ENCODE data around the gene MIA. TPM values are rescaled to one million over a fixed set of nuclear protein-coding genes. Genes with fewer than 3 reads are reported as not detected.
A peak's percentile ranks its signal among the peaks of the same experiment; 100 is the strongest.

MIA gene
- polyA plus RNA-seq, 1 donor from 2014 or later, result not detected

DNA sequence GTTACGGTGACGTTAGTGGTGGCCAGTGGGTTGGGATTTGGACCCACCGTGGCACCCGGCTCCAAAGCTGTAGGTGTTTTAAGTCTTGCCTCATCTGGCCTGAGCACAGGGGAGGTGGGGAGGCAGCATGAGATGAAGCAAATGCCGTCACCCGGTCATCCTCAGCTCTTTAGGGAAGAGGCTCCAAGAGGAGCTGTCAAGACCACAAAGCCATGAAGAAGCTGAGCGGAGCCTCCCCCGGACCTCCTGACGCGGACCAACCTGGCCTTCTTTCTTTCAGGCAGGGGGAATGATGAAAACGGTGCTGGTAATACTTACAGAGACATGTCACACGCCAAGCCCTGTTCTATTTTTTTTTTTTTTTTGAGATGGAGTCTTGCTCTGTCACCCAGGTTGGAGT, 32.4 kb upstream of the MIA start:
- H3K9me3 Mint-ChIP-seq, result no peaks in the 10 kb centered on the region
- H3K27ac Mint-ChIP-seq, result peak overlapping the region in 1 of 3 donors; percentile 13
- H3K4me3 Mint-ChIP-seq, result no peak overlapping the region
- no peaks in the 10 kb centered on the region for H3K27me3 Mint-ChIP-seq
- peaks cover 0 to 4% (median 1%) of the 10 kb centered on the region in 3 donors for H3K4me1 Mint-ChIP-seq
- peaks cover 5% of the 10 kb centered on the region for H3K36me3 Mint-ChIP-seq

DNA sequence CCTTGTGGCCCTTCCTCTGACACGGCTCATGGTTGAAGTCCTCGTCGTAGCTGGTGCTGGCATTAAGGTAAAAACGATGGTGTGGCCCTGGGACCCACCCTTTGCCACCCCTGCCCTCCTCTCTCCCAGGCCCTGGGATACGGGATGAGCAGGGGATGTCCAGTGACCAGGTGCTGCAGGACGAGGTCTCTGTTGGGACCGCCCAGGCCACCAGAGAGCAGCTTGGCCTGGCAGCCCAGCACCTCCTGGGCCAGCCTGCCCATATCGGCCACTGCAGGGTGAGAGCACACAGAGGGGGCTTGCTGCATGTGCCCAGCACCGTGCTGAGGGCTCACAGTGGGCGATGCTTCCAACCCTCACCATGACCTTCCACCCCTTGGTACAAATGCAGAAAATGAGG, 31.4 kb upstream of the MIA start:
- no peaks in the 10 kb centered on the region for H3K27me3 Mint-ChIP-seq
- peaks cover 3% of the 10 kb centered on the region for H3K36me3 Mint-ChIP-seq
- peaks cover 4 to 5% (median 5%) of the 10 kb centered on the region in 3 donors for H3K4me1 Mint-ChIP-seq
- no peak overlapping the region for H3K4me3 Mint-ChIP-seq
- no peaks in the 10 kb centered on the region for H3K9me3 Mint-ChIP-seq
- no peak overlapping the region for H3K27ac Mint-ChIP-seq

DNA sequence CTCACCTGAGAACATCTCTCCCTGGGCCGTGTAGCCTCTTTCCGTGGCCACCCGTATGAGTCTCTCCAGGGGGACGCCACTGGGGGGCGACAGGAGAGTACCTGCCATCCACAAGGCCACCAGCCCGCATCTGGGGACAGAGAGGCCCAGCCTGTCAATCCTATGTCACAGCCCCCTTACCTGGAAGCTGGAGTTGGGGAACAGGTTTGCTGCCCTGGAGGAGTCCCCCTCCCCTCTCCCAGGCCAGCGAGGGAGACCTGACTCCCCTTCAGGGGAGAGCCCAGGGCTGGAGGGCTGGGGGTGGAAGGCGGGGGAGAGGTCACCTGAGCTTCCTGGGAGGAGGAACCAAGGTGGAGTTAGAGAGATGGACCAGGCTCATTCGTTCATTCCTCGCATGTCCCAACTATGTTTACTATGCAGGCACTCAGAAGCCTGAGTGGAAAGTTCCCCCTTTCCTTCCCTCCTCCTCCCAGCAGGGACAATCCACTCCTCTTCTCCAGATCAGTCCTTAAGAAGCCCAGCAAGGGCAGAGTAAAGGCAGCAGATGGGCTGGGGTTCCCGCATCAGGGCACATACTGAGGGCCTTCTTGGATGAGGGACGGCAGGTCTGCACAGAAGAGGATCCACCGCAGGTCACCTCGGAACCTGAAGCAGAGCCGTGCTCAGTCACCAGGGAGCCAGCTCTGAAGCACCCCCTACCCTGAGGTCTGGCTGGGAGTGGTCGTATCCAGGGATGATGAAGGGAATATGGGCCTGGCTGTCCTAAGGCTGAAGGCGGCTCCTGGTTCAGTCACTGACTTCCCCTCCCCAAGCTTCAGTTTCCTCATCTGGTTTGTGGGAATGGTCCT, 30.5 kb upstream of the MIA start:
- H3K4me3 Mint-ChIP-seq, result no peak overlapping the region

DNA sequence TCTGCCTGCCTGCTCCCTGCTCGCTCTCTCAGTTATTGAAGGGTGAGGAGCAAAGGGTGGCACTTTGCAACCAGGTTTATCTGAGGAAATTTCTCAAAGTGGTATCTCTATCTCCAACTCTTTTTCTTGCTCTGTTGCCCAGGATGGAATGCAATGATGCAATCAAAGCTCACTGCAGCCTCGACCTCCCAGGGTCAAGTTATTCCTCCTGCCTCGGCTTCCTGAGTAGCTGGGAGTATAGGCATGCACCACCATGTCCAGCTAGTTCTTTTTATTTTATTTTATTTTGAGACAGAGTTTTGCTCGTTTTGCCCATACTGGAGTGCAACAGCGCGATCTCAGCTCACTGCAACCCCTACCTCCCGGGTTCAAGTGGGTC, 29.9 kb upstream of the MIA start:
- peaks cover 3% of the 10 kb centered on the region for H3K36me3 Mint-ChIP-seq
- peaks cover 10 to 14% (median 12%) of the 10 kb centered on the region in 3 donors for H3K4me1 Mint-ChIP-seq
- H3K27ac Mint-ChIP-seq, result peak overlapping the region in 1 of 3 donors; percentile 31
- H3K4me3 Mint-ChIP-seq, result no peak overlapping the region
- H3K9me3 Mint-ChIP-seq, result no peaks in the 10 kb centered on the region
- H3K27me3 Mint-ChIP-seq, result no peaks in the 10 kb centered on the region

More for the DNA sequence above, 30.5 kb upstream of the MIA start:
- Mint-ChIP-seq H3K27me3 (no peaks in the 10 kb centered on the region), H3K9me3 (no peaks in the 10 kb centered on the region), H3K36me3 (peaks cover 3% of the 10 kb centered on the region), H3K4me1 (peaks cover 7 to 12% (median 8%) of the 10 kb centered on the region in 3 donors), H3K27ac (peak overlapping the region in 1 of 3 donors; percentile 31)

DNA sequence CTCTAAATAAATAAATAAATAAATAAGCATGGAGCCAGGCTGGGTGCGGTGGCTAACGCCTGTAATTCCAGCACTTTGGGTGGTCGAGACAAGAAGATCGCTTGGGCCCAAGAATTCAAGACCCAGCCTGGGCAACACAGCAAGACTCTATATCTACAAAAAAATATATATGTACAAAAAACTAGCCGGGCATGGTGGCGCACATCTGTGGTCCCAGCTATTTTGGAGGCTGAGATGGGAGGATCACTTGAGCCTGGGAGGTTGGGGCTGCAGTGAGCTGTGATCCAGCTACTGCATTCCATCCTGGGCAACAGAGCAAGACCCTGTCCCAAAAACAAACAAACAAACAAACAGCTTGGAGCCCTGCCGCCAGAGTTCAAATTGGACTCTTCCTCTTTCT, 27.8 kb upstream of the MIA start:
- no peaks in the 10 kb centered on the region for H3K9me3 Mint-ChIP-seq
- peak overlapping the region in 1 of 3 donors; percentile 92 for H3K27ac Mint-ChIP-seq
- no peak overlapping the region for H3K4me3 Mint-ChIP-seq
- peaks cover 13 to 15% (median 13%) of the 10 kb centered on the region in 3 donors for H3K4me1 Mint-ChIP-seq
- H3K27me3 Mint-ChIP-seq, result no peaks in the 10 kb centered on the region
- peaks cover under 1% of the 10 kb centered on the region for H3K36me3 Mint-ChIP-seq

DNA sequence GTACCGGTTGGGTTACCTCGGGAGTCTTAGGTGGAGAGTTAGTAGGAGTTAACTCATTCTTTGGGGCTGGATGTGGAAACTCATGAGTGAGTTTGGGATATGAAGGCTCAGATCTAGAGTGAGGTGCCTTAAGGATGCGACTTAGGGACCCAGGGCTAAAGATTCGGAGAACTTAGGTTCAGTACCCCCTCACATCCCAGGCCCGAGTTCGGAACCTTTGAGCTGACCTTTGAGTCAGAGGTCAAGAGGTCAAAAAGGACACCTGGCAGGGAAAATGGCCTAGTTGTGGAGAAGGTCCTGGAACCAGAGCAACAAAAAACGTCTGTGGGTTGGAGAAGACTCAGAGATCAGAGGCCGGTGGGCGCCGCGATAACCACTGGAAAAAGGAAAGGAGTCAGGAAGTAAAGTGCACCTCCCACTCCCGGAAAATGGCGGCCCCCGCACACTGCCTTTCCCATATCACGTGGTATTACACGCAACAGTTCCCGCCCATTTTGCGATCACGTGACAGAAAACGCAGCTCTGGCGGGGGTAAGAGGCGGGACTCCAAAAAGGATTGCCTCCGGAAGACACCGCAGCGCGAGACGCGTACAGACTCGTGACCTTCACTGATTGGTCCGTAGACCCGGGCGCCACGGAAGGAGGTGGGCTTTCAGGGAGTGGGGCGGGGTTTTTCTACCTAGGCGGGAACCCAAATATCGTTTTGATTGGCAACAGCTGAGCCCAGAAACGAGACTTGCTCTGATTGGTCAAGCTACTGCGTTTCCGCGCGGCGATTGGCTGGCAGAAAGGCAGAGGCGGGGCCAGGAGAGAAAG, 25.1 kb upstream of the MIA start, which contains the start of gene ACTMAP:
Gene ACTMAP (minus strand): TSS at position 420 of the 816 bp plus-strand sequence. CDS start 674 bp downstream, outside the sequence.
- Mint-ChIP-seq H3K27ac (peak within 1 kb of the TSS; percentile 92 to 99 (median 98)), H3K36me3 (peaks cover 3% of the 10 kb centered on the region), H3K9me3 (no peaks in the 10 kb centered on the region), H3K4me3 (peak within 1 kb of the TSS; percentile 96 to 99 (median 98)), H3K4me1 (peaks cover 25 to 27% (median 25%) of the 10 kb centered on the region in 3 donors), H3K27me3 (no peaks in the 10 kb centered on the region)

DNA sequence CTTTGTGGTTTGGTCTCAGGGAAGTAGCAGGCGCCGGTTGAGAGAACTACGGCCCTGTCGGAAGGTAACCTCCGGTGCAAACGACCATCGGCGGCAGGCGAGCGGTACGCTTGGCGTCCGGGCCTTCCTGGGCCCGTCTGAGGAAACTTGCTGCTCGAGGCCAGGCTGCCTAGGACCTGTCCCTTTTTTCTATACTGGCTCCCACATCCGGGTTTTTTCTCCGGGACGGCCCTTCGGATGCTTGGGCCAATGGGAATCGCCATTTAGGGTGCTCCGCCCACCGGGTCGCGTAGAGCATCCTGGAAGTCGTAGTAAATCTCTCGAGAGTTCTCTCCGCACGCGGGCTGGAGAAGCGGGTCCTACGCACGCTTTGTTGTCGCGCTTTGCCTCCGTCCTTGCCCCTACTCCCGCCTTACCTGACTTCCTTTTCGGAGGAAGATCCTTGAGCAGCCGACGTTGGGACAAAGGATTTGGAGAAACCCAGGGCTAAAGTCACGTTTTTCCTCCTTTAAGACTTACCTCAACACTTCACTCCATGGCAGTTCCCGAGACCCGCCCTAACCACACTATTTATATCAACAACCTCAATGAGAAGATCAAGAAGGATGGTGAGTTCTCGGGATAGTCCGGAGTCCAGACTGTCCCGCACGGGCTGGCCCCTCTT, 24.3 kb upstream of the MIA start, which contains the start of gene SNRPA:
Gene SNRPA (plus strand): TSS at position 330 of the 664 bp plus-strand sequence. CDS start 206 bp downstream, at position 536.
- Mint-ChIP-seq H3K4me3 (peak within 1 kb of the TSS; percentile 96 to 99 (median 98)), H3K36me3 (peaks cover 3% of the 10 kb centered on the region), H3K27me3 (no peaks in the 10 kb centered on the region), H3K27ac (peak within 1 kb of the TSS; percentile 92 to 99 (median 98)), H3K4me1 (peaks cover 25 to 32% (median 30%) of the 10 kb centered on the region in 3 donors), H3K9me3 (no peaks in the 10 kb centered on the region)

DNA sequence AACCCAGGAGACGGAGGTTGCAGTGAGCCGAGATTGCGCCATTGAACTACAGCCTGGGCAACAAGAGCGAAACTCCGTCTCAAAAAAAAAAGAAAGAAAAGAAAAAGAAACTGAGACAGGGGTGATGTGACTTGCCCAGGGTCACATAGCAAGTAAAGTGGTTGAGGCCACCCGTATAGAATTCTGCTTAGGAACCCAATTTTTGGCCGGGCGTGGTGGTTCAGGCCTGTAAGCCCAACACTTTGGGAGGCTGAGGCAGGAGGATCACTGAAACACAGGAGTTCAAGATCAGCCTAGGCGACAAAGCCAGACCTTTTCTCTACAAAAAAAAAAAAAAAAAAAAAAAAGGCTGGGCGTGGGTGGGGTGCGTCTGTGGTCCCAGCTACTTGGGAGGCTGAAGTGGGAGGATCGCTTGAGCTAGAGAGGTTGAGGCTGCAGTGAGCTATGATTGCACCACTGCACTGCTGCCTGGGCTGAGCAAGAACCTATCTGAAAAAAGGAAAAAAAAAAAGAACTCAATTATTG, 23.0 kb upstream of the MIA start:
- Mint-ChIP-seq H3K9me3 (no peaks in the 10 kb centered on the region), H3K4me3 (peak overlapping the region; percentile 96 to 99 (median 98)), H3K27me3 (no peaks in the 10 kb centered on the region), H3K36me3 (peaks cover 6% of the 10 kb centered on the region), H3K4me1 (peaks cover 32 to 39% (median 38%) of the 10 kb centered on the region in 3 donors), H3K27ac (peak overlapping the region; percentile 67 to 92 (median 69))

DNA sequence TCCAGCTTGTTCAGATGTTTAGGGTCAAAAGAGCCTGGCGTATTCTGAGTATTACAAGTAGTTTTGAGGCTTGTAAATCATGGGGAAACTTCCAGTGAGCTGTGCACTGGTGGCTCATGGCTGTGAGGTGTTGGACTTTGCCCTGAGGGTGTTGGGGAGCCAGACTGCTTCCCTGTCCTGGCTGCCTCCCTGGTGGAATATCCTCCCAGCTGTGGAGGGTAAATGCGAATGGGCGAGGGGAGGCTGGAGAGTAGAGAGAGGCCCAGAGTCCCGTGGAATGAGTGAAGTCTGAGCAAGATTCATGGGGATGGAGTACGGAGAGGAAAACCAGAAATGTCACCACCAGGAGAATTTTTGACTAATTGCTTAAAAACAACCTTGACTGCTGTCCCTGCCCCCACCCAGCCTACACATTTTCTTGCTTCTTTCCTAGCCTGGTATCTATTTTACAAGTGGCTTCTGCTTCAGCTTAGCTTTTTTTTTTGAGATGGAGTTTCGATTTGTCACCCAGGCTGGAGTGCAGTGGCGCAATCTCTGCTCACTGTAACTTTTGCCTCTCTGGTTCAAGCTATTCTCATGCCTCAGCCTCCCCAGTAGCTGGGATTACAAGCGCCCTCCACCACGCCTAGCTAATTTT, 20.6 kb upstream of the MIA start:
- Mint-ChIP-seq H3K4me1 (peaks cover 30 to 37% (median 31%) of the 10 kb centered on the region in 3 donors), H3K27ac (peak overlapping the region; percentile 82 to 98 (median 84)), H3K4me3 (peak overlapping the region; percentile 69 to 94 (median 92)), H3K27me3 (no peaks in the 10 kb centered on the region), H3K9me3 (no peaks in the 10 kb centered on the region), H3K36me3 (peaks cover 8% of the 10 kb centered on the region)

DNA sequence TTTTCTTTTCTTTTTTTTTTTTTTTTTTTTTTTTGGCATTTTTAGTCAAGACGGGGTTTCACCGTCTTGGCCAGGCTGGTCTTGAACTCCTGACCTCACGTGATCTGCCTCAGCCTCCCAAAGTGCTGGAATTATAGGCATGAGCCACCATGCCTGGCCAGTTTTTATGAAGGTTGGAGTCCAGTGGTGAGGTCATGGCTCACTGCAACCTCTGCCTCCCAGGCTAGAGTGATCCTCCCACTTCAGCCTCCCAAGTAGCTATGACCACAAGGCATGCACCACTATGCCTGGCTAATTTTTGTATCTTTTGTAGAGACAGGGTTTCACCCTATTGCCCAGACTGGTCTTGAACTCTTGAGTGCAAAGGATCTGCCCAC, 20.1 kb upstream of the MIA start:
- H3K27me3 Mint-ChIP-seq, result no peaks in the 10 kb centered on the region
- H3K4me1 Mint-ChIP-seq, result peaks cover 28 to 34% (median 30%) of the 10 kb centered on the region in 3 donors
- H3K36me3 Mint-ChIP-seq, result peaks cover 8% of the 10 kb centered on the region
- no peaks in the 10 kb centered on the region for H3K9me3 Mint-ChIP-seq
- H3K4me3 Mint-ChIP-seq, result peak overlapping the region in 3 of 4 donors; percentile 44 to 94 (median 93)
- peak overlapping the region in 2 of 3 donors; percentile 82 to 98 for H3K27ac Mint-ChIP-seq

DNA sequence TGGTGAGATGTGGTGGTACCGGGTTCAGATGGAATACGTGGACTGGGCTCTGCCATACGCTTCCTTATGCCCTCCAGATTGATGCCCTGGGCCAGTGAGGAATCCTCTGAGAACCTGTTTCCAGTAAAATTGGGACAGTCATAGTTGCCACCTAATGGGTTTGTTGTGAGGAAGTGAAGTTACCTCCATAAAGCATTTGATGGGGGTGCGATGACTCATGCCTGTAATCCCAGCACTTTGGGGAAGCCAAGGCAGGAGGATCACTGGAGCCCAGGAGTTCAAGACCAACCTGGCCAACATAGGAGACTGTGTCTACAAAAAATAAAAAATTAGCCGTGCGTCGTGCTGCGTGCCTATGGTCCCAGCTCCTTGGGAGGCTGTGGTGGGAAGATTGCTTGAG, 19.5 kb upstream of the MIA start:
- peaks cover 8% of the 10 kb centered on the region for H3K36me3 Mint-ChIP-seq
- peak overlapping the region in 3 of 4 donors; percentile 30 to 87 (median 81) for H3K4me3 Mint-ChIP-seq
- peaks cover 25 to 33% (median 29%) of the 10 kb centered on the region in 3 donors for H3K4me1 Mint-ChIP-seq

DNA sequence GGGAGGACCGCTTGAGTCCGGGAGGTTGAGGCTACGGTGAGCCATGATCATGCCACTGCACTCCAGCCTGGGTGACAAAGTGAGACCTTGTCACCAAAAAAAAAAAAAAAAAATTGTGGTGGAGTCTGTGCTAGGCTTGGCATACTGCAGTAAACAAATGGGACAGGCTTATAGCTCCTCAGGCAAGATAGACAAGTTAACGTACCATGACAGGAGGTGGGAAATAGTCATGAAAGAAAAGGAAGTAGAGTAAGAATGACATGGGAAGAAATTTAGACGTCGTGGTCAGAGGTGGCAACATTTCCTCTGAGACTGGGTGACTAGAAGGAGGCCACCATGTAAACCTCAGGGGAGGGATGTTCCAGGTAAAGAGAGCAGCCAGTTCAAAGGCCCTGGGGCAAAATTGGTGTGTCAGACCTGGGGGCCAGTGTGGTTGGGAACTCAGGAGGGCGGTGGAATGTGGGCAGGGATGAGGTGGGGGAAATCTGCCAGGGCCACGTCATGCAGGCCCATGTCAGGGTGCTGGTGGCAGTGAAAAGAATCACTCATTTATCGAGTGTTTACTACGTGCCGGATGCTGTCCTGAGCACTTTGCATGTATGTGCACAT, 18.7 kb upstream of the MIA start:
- Mint-ChIP-seq H3K4me1 (peaks cover 25 to 34% (median 29%) of the 10 kb centered on the region in 3 donors), H3K27me3 (no peaks in the 10 kb centered on the region), H3K36me3 (peaks cover 8% of the 10 kb centered on the region), H3K4me3 (peak overlapping the region in 3 of 4 donors; percentile 70 to 77 (median 73)), H3K27ac (peak overlapping the region; percentile 31 to 89 (median 74)), H3K9me3 (no peaks in the 10 kb centered on the region)

More for the DNA sequence above, 19.5 kb upstream of the MIA start:
- H3K27me3 Mint-ChIP-seq, result no peaks in the 10 kb centered on the region
- peak overlapping the region in 2 of 3 donors; percentile 8 to 82 for H3K27ac Mint-ChIP-seq
- no peaks in the 10 kb centered on the region for H3K9me3 Mint-ChIP-seq

DNA sequence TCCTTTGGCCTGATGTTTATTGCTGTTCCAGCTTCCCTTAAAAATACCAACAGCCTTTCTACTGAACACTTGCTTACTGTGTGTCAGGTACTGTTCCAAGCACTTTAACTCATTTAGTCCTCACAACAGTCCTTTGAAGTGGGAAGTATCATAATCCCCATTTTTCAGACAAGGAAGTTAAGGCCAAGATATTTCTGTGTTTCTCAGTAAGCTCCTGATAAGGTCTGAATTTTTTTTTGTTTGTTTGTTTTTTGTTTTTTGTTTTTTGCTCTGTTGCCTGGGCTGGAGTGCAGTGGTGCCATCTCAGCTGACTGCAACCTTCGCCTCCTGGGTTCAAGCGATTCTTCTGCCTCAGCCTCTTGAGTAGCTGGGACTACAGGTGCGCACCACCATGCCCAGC, 16.8 kb upstream of the MIA start:
- Mint-ChIP-seq H3K36me3 (peaks cover 11% of the 10 kb centered on the region), H3K4me1 (peaks cover 19 to 34% (median 27%) of the 10 kb centered on the region in 3 donors), H3K27me3 (no peaks in the 10 kb centered on the region), H3K9me3 (no peaks in the 10 kb centered on the region), H3K27ac (peak overlapping the region in 1 of 3 donors; percentile 71), H3K4me3 (peak overlapping the region in 1 of 4 donors; percentile 77)
